GM12873 (cell line): ENCODE results near the gene HK2.

Experiments
- TF ChIP-seq, protein P1 (sequence below): IDR thresholded peaks from 2 replicates; pipeline ENCODE4 v1.5.1; 2012; ENCODE audit warnings: low read depth, mild to moderate bottlenecking, moderate library complexity, low read length, control low read depth; ENCODE audit not compliant: insufficient read depth; ENCODE audit errors: missing control alignments

The HK2 gene

GRCh38 chr2:74878551-74878950, 44.6 kb downstream of the HK2 start:
- TF ChIP-seq, protein P1, sequence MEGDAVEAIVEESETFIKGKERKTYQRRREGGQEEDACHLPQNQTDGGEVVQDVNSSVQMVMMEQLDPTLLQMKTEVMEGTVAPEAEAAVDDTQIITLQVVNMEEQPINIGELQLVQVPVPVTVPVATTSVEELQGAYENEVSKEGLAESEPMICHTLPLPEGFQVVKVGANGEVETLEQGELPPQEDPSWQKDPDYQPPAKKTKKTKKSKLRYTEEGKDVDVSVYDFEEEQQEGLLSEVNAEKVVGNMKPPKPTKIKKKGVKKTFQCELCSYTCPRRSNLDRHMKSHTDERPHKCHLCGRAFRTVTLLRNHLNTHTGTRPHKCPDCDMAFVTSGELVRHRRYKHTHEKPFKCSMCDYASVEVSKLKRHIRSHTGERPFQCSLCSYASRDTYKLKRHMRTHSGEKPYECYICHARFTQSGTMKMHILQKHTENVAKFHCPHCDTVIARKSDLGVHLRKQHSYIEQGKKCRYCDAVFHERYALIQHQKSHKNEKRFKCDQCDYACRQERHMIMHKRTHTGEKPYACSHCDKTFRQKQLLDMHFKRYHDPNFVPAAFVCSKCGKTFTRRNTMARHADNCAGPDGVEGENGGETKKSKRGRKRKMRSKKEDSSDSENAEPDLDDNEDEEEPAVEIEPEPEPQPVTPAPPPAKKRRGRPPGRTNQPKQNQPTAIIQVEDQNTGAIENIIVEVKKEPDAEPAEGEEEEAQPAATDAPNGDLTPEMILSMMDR: no peak

GRCh38 chr2:74880054-74880728, 46.3 kb downstream of the HK2 start:
- TF ChIP-seq, protein P1: no peak

DNA sequence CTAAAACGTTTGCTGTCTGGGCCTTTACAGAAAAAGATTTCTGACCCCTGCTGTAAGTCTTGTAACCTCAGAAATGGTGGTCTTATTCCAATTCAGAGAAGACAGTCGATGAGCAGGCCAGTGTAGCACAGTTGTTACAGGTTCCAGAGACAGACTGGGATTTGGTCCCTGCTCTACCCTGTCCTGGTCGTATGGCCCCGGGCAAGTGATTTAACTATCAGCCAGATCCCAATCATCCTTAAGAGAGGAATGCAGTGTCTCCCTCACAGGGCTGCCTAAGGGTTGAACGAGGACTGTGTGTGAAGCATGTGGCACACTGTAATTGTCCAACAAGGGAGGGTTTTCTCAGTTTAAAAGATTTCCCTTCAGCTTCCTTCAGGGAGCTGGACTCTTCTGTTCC, 47.2 kb downstream of the HK2 start:
- TF ChIP-seq, protein P1: no peak

DNA sequence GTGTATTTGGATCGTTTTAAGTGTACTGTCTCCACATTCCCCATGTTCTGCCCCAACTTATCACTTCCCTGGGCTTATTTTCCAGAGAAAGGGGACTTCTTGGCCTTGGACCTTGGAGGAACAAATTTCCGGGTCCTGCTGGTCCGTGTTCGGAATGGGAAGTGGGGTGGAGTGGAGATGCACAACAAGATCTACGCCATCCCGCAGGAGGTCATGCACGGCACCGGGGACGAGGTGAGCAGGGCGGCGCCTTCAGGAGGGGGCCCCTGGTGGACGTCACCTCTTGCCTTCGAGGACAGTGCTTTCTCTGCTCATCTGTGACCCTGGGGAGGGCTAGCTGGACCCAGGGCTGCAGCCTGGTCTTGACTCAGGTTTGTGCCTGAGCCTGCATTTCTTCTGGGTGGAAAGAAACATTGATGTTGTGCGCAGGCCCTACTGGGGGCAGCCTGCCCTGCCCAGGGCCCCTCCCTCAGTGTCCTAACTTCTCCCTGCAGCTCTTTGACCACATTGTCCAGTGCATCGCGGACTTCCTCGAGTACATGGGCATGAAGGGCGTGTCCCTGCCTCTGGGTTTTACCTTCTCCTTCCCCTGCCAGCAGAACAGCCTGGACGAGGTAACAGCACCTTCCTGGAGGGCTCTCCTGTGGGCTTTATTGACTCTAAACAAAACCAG, 47.8 kb downstream of the HK2 start:
- TF ChIP-seq, protein P1: no peak

DNA sequence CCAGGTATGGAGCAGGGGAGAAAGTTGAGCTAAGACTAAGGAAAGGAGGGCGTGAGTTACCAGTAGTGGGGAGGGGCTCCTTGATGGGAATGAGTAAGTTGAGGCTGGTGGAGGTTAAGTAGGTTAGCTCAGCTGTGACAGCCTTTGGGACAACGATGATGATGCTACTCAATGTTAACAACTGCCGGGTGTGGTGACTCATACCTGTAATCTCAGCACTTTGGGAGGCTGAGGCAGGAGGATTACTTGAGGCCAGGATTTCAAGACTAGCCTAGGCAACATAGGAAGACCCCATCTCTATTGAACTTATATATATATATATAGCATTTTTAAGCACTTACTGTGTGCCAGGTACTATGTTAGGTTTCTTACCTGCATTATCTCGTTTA, 48.4 kb downstream of the HK2 start:
- TF ChIP-seq, protein P1: no peak

DNA sequence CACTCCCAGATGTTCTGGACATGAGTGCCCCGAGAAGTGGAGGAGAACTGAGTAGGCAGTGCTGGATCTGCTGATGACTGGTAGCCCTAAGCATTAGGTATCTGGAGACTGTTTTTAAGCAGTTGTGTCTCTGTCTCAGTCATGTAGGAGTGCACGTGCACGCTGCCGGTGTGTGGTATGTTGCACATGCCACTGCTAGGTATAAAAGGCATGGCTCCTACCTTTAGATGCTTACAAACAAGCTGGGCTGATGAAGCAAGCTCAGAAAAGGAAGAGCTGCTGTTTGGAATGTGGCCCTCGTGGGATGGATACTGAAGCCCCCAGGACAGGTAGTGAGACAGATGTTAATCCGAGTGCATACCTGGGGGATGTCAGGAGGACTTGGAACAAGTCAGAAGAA, 49.1 kb downstream of the HK2 start:
- TF ChIP-seq, protein P1: no peak

- TF ChIP-seq, protein P1: no peak
Measured at GRCh38 chr2:74884118-74884762, 50.3 kb downstream of the HK2 start.
